Urinary bladder (tissue), 4 donors: ENCODE measurements around the gene P2RX2. TPM values are rescaled to one million over a fixed set of nuclear protein-coding genes. Genes with fewer than 3 reads are reported as not detected.
A peak's percentile ranks its signal among the peaks of the same experiment; 100 is the strongest.
"Not testable (repeated sequence)": the region's sequence is repeated elsewhere in the genome, so short reads cannot be mapped to it uniquely, and the experiment has no call there.

ENCODE experiments used
- DNase-seq: peaks from one replicate; pipeline ENCODE4 v3.0.0-alpha.2; 2015; ENCODE audit errors: extremely low spot score
- H3K27ac ChIP-seq: one replicate; pipeline ENCODE4 v1.5.1; 2013; ENCODE audit warnings: low read depth, mild to moderate bottlenecking, moderate library complexity
- H3K36me3 ChIP-seq: one replicate; pipeline ENCODE4 v1.6.1; 2013; ENCODE audit warnings: mild to moderate bottlenecking, moderate library complexity; ENCODE audit not compliant: insufficient read depth
- H3K4me1 ChIP-seq: one replicate; pipeline ENCODE4 v1.6.1; 2013; ENCODE audit warnings: mild to moderate bottlenecking, moderate library complexity; ENCODE audit not compliant: insufficient read depth
- H3K4me3 ChIP-seq: one replicate; pipeline ENCODE4 v1.5.1; 2013; ENCODE audit warnings: low read depth, low read length
- WGBS: extraction: QIAGEN DNeasy Blood & Tissue Kit; methylation state at CpG from one replicate; pipeline ENCODE4 v1.1.7; 2013; 5-methylcytosine and 5-hydroxymethylcytosine counted together
- polyA plus RNA-seq: library from polyadenylated mRNA; stranded (reverse); fragments of 200-250 nt; gene quantifications from one replicate; pipeline ENCODE4 v1.2.3, GENCODE V29; 2013
- total RNA-seq: library from RNA; depleted of rRNA; stranded (reverse); fragments of >200 nt; gene quantifications from one replicate; pipeline ENCODE4 v1.2.3, GENCODE V29; 2014
- donor health status: healthy with polysubstance abuse.
- donor health status: healthy.

Gene P2RX2
- total and polyA plus RNA-seq, 2 donors, result 0.37 TPM; not detected in 1

DNA sequence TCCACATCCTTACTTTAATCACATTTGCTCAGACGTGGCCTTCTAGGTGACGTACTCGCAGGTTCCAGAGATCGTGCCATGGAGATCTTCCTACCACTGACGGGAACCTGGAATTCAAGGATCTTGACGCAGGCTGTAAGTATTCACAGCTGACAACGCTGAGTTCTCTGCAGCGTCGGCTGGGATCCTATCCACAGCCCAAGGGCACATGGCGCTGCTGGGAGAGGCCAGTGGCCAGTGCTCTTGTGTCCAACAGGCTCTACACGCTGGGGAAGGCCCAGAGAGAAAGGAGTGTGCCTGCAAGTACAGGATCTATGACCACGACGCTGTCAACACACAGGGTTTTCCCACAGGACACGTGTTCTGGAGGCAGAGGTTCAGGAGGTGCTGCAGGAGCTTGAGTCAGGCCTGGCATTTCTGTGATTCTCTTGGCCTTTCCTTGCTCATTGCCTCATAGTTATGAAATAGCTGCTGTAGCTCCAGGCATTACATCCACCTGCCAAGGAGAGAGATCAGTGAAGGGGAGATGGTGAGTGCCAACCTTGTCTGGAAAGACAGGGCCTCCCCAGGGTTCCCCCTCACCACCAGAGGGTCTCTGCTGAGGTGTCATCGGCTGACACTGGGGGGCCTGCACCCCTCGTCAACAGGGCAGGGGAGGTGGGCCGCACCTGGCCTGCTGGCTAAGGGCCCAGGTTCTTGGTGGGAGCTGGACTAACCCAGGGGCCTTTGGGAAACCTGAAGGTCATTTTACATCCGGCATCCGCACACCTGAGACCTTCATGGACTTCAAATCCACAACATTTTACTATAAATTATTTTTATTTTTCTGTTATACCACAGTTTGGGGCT is 29.5 kb upstream of the P2RX2 start:
- DNase-seq, result no peak
- Histone ChIP-seq H3K4me3 (no peak overlapping the region), H3K36me3 (no peaks in the 10 kb centered on the region), H3K27ac (no peak overlapping the region), H3K4me1 (no peaks in the 10 kb centered on the region)
- 81% methylated on average over 19 of the region's 19 CpGs for WGBS

- H3K4me1 ChIP-seq, result no peaks in the 10 kb centered on the region
- no peak for DNase-seq
- WGBS, result 92% methylated on average over 45 of the region's 45 CpGs
- H3K27ac ChIP-seq, result no peak overlapping the region
- H3K36me3 ChIP-seq, result no peaks in the 10 kb centered on the region
- H3K4me3 ChIP-seq, result no peak overlapping the region
Measured at GRCh38 chr12:132591107-132591935, 27.3 kb upstream of the P2RX2 start.

DNA sequence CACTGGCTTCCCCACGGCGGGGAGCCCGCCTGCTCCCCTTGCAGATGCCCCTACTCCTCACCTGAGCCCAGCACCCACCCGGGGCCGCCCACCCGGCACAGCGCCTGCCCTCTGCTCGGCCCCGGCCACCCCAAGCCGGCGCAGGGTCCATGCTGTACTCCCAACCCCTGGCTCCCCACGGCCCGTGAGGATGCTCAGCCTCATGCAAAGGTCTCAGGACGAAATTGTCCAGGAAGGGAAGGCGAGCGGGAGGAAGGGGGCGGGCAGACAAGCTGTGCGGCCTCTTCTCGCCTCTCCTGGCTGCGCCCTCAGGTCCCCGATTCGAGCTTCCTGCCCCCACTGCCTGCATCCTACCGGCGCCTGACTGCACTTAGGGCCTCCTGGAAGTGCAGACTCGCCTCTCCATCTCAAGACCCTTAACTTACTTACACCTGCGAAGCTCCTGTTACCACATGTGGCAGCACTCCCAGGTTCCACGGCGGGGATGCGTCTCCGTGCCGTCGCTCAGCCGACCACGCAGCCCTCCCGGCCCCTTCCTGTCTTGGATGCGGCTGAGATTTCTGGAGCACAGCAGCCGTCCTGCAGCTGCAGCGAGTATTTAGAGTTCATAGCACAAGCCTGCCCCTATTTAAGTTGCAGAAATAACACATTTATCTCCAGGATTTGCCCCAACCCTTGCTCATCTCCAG is 26.1 kb upstream of the P2RX2 start:
- no peak for DNase-seq
- WGBS, result 85% methylated on average over 38 of the region's 38 CpGs

GRCh38 chr12:132593071-132593470 is 25.5 kb upstream of the P2RX2 start:
- no peak for DNase-seq
- 77% methylated on average over 21 of the region's 21 CpGs for WGBS
- H3K36me3 ChIP-seq, result no peaks in the 10 kb centered on the region
- no peaks in the 10 kb centered on the region for H3K4me1 ChIP-seq
- no peak overlapping the region for H3K4me3 ChIP-seq
- H3K27ac ChIP-seq, result no peak overlapping the region

More for the DNA sequence above, 26.1 kb upstream of the P2RX2 start:
- no peaks in the 10 kb centered on the region for H3K36me3 ChIP-seq
- no peaks in the 10 kb centered on the region for H3K4me1 ChIP-seq
- H3K4me3 ChIP-seq, result no peak overlapping the region
- no peak overlapping the region for H3K27ac ChIP-seq

DNA sequence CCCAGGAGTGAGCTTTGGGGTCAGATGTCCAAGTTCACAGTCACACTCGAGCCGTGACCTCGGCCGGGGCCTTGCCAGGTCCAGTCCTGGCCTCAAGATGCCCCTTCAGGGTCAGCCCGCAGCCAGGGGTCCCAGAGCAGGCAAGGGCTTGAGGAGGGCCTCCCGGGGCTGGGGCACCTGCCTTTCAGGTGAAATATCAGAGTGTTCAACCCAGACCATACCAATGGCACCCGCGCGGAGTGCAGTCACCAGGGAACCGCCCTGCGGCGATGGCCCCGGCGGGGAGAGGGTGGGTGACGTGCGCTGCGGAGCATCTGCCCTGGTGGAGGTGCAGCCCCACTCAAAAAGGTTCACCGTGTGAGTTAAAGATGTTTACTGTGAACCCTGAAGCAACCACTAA is 25.1 kb upstream of the P2RX2 start:
- no peaks in the 10 kb centered on the region for H3K36me3 ChIP-seq

GRCh38 chr12:132593938-132594358 is 24.6 kb upstream of the P2RX2 start:
- no peak overlapping the region for H3K4me3 ChIP-seq

More for the DNA sequence above, 25.1 kb upstream of the P2RX2 start:
- no peak for DNase-seq
- 82% methylated on average over 18 of the region's 18 CpGs for WGBS
- H3K4me1 ChIP-seq, result no peaks in the 10 kb centered on the region
- no peak overlapping the region for H3K4me3 ChIP-seq
- no peak overlapping the region for H3K27ac ChIP-seq

DNA sequence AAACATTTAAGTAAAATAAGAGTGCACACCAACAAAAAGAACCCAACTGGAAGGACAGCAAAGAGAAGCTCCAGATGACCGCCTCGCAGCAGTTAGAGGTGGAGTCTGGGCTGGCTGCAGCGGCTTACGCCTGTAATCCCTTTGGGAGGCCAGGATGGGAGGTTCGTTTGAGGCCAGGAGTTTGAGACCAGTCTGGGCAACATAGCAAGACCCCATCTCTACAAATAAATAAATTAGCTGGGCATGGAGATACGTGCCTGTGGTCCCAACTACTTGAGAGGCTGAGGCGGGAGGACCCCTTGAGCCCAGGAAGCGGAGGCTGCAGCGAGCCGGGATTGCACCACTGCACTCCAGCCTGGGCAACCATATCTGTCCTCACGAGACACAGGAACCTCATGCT is 23.4 kb upstream of the P2RX2 start:
- Histone ChIP-seq H3K36me3 (no peaks in the 10 kb centered on the region), H3K27ac (no peak overlapping the region), H3K4me1 (no peaks in the 10 kb centered on the region), H3K4me3 (no peak overlapping the region)
- DNase-seq, result no peak
- 88% methylated on average over 11 of the region's 11 CpGs for WGBS

More at GRCh38 chr12:132593938-132594358, 24.6 kb upstream of the P2RX2 start:
- Histone ChIP-seq H3K4me1 (no peaks in the 10 kb centered on the region), H3K27ac (no peak overlapping the region), H3K36me3 (no peaks in the 10 kb centered on the region)
- DNase-seq, result peak; percentile 74
- 42% methylated on average over 11 of the region's 11 CpGs for WGBS

DNA sequence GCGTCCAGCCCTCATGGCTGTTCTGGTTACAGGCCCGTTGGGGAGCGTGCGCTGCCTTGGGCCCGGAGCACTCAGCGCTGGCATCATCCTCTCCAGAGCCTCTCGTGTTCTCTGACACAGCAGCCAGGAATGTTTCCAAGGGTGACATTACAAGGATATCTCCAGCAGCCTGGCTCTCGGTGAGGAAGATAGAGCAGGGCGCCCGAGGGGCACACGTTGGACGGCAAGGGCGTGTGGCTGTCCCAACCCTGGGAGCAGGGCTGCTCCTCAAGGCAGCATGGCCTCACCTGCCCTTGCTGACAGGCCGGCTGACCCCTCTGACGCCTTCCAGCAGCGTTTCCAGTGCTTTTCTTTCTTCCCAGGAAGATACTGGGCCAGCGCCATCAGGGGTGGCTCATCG is 22.6 kb upstream of the P2RX2 start:
- Histone ChIP-seq H3K4me3 (no peak overlapping the region), H3K27ac (no peak overlapping the region), H3K4me1 (no peaks in the 10 kb centered on the region), H3K36me3 (no peaks in the 10 kb centered on the region)
- 70% methylated on average over 18 of the region's 18 CpGs for WGBS
- DNase-seq, result no peak

DNA sequence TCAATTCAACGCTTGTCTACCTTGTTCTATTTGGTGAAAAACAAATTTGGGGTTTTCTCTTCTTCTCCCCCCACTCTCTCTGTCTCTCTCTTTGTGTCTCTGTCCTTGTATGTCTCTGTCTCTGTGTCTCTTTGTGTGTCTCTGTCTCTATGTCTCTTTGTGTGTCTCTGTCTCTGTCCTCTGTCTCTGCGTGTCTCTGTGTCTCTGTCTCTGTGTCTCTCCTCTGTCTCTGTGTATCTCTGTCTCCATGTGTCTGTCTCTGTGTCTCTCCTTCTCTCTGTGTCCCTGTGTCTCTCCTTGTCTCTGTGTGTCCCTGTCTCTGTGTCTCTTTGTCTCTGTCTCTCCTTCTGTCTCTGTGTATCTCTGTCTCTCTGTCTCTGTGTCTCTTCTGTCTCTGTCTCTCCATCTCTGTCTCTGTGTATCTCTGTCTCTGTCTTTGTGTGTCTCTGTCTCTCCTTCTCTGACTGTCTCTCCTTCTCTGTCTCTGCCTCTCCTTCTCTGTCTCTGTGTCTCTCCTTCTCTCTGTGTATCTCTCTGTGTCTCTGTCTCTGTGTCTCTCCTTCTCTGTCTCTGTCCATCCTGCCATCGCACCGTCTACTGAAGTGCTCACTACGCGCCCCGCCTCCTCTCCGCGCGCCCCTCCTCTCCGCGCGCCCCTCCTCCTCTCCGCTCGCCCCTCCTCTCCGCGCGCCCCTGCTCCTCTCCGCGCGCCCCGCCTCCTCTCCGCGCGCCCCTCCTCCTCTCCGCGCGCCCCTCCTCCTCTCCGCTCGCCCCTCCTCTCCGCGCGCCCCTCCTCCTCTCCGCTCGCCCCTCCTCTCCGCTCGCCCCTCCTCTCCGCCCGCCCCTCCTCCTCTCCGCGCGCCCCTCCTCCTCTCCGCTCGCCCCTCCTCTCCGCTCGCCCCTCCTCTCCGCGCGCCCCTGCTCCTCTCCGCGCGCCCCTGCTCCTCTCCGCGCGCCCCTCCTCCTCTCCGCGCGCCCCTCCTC is 21.0 kb upstream of the P2RX2 start:
- H3K4me3 ChIP-seq, result peak overlapping the region; percentile 24
- DNase-seq, result no peak

GRCh38 chr12:132599502-132599901 is 19.1 kb upstream of the P2RX2 start:
- not testable (repeated sequence) for H3K36me3 ChIP-seq, H3K4me1 ChIP-seq, DNase-seq, H3K4me3 ChIP-seq, H3K27ac ChIP-seq
- WGBS, result 82% methylated on average over 6 of the region's 6 CpGs

More for the DNA sequence above, 21.0 kb upstream of the P2RX2 start:
- Histone ChIP-seq H3K27ac (no peak overlapping the region), H3K4me1 (no peaks in the 10 kb centered on the region), H3K36me3 (no peaks in the 10 kb centered on the region)
- 6% methylated on average over 31 of the region's 58 CpGs for WGBS

DNA sequence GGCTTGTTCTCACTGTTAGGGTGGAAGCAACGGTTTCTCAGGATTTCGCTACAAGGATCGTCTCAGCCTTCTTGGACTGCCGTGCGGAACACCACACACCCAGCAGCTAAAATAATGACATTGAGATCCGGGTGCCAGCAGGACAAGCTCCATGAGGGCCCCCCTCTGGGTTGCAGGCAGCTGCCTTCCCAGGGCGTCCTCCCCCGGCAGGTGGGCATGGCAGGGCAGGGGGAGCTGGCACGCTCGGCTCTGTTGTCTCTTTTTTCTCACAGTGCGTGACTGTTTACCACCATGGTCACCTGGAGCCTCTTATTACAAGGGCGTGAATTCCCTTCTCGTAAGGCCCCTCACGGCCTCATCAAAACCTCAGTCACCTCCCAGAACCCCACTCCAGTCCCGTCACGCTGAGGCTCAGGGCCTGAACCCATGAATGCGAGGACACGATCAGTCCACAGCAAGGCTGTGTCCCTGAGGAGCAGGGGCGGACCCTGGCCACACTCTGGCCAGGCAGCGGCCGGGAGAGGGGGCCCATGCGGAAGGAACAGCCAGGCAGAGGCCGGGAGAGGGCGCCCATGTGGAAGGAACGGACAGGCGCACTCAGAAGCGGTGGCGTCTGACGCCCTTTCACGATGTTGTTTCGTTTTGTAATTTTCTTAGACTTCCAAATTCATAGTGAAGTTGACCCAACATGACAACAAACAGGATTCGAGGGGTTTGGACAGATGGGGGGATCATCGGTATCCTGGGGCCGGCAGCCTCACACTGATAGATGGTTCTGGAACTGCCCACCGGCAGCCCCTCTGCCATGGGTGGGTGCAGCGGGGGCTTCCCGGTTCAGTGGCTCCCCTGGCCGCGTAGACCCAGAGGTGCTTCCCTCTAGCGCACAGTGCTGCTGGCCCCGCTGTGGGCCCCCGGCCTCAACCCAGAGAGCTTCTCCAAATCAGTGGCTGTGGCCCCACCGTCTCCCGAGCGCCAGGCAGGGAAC is 18.2 kb upstream of the P2RX2 start:
- no peak for DNase-seq

More for the DNA sequence above, 18.2 kb upstream of the P2RX2 start:
- 33% methylated on average over 45 of the region's 45 CpGs for WGBS
- H3K4me1 ChIP-seq, result no peaks in the 10 kb centered on the region
- H3K4me3 ChIP-seq, result peak overlapping the region; percentile 27
- H3K36me3 ChIP-seq, result no peaks in the 10 kb centered on the region
- no peak overlapping the region for H3K27ac ChIP-seq
